GM23248 (cell line): Measurements from ENCODE around the gene P2RX3.

Source experiments
- EZH2 ChIP-seq: fragments of 200-600 bp; sonication (generic); IDR thresholded peaks from 2 replicates; pipeline ENCODE4 v1.6.1; 2018; ENCODE audit warnings: antibody characterized with exemption, mild to moderate bottlenecking; ENCODE audit not compliant: insufficient read depth, poor library complexity, severe bottlenecking
- EZH2phosphoT487 ChIP-seq: fragments of 200-600 bp; sonication (generic); IDR thresholded peaks from 2 replicates; pipeline ENCODE4 v1.6.1; 2018; ENCODE audit warnings: antibody characterized with exemption, moderate library complexity, mild to moderate bottlenecking, low read depth; ENCODE audit not compliant: insufficient read depth

GRCh38 chr11:57402188-57403002 lies 64.2 kb downstream of the P2RX3 start:
- TF ChIP-seq EZH2phosphoT487 (no peak), EZH2 (no peak)
